ENCODE measurements around the gene ABT1.

The ABT1 gene

DNA sequence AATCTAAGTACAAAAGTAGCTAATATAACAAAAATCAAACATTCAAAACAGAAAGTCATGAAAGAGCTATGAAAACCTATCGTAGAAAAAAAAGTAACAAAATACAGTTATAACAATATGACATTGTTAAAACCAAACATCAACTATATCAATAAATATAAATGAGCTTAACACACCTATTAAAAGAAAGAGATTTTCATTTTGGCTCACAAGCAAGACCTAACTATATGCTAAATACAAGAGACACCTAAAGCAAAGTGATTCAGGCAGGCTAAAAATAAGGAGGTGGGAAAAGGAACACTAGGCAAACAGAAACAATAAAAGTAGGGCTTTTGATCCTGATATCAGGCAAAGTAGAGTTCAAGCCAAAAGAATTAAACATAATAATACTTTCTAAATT, 49.3 kb downstream of the ABT1 start:
- no peak for DNase-seq (ENCODE audit: low read depth in 2 of 2)
- no peak overlapping the region for H3K4me3 ChIP-seq (replicated peaks in 1 of 2; ENCODE audit: low read depth in 2 of 2, low read length in 2 of 2)
- TF ChIP-seq, protein P1, sequence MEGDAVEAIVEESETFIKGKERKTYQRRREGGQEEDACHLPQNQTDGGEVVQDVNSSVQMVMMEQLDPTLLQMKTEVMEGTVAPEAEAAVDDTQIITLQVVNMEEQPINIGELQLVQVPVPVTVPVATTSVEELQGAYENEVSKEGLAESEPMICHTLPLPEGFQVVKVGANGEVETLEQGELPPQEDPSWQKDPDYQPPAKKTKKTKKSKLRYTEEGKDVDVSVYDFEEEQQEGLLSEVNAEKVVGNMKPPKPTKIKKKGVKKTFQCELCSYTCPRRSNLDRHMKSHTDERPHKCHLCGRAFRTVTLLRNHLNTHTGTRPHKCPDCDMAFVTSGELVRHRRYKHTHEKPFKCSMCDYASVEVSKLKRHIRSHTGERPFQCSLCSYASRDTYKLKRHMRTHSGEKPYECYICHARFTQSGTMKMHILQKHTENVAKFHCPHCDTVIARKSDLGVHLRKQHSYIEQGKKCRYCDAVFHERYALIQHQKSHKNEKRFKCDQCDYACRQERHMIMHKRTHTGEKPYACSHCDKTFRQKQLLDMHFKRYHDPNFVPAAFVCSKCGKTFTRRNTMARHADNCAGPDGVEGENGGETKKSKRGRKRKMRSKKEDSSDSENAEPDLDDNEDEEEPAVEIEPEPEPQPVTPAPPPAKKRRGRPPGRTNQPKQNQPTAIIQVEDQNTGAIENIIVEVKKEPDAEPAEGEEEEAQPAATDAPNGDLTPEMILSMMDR (IDR thresholded peaks at IDR 0.05; ENCODE audit: low read depth, low read length), result no peak

Measured in cardiac fibroblast (primary cell).